ENCODE results near the gene PAPSS2. TPM values are rescaled to one million over a fixed set of nuclear protein-coding genes. Genes with fewer than 3 reads are reported as not detected.
A peak's percentile ranks its signal among the peaks of the same experiment; 100 is the strongest.

The PAPSS2 gene
- total and polyA plus RNA-seq, 11 donors = 1.9 to 32.6 (median 5.8) TPM

GRCh38 chr10:87750001-87750671 is 90.5 kb downstream of the PAPSS2 start:
- Histone ChIP-seq H3K36me3 (peaks cover 0 to 50% (median 24%) of the 10 kb centered on the region in 9 donors), H3K27me3 (no peaks in the 10 kb centered on the region), H3K4me1 (no peaks in the 10 kb centered on the region), H3K27ac (no peak overlapping the region), H3K9me3 (no peaks in the 10 kb centered on the region), H3K4me3 (no peak overlapping the region)
- DNase-seq (no peak), ATAC-seq (peak in 2 of 4 donors; percentile 24 to 43)
- no peak for TF ChIP-seq POLR2A (IDR thresholded peaks at IDR 0.05)
- intact Hi-C loops (cut with DNase I) = no loop called here
- WGBS, 4 donors = 70 to 74% (median 70%) methylated on average over 5 of the region's 5 CpGs

GRCh38 chr10:87750817-87751216 is 91.1 kb downstream of the PAPSS2 start:
- Histone ChIP-seq H3K27ac (no peak overlapping the region), H3K36me3 (peaks cover 0 to 50% (median 27%) of the 10 kb centered on the region in 9 donors), H3K4me1 (no peaks in the 10 kb centered on the region), H3K27me3 (no peaks in the 10 kb centered on the region), H3K4me3 (no peak overlapping the region), H3K9me3 (no peaks in the 10 kb centered on the region)
- intact Hi-C loops (cut with DNase I) = no loop called here
- TF ChIP-seq CTCF (IDR thresholded peaks at IDR 0.05) (no peak), POLR2A (IDR thresholded peaks at IDR 0.05) (no peak)
- ATAC-seq (no peak), DNase-seq (no peak)

GRCh38 chr10:87751274-87751673 is 91.6 kb downstream of the PAPSS2 start:
- Histone ChIP-seq H3K36me3 (peaks cover 0 to 53% (median 31%) of the 10 kb centered on the region in 9 donors), H3K4me3 (no peak overlapping the region), H3K27me3 (no peaks in the 10 kb centered on the region), H3K9me3 (no peaks in the 10 kb centered on the region), H3K4me1 (no peaks in the 10 kb centered on the region), H3K27ac (no peak overlapping the region)
- 90 to 100% (median 95%) methylated on average over 2 of the region's 2 CpGs for WGBS, 4 donors
- TF ChIP-seq CTCF (IDR thresholded peaks at IDR 0.05) = no peak
- no peak for TF ChIP-seq POLR2A (IDR thresholded peaks at IDR 0.05)
- no peak for ATAC-seq
- no peak for DNase-seq
- intact Hi-C loops (cut with DNase I) = no loop called here

GRCh38 chr10:87752566-87752965 is 92.9 kb downstream of the PAPSS2 start:
- Histone ChIP-seq H3K4me3 (no peak overlapping the region), H3K27ac (no peak overlapping the region), H3K27me3 (no peaks in the 10 kb centered on the region), H3K36me3 (peaks cover 0 to 61% (median 33%) of the 10 kb centered on the region in 9 donors), H3K4me1 (peaks cover 0 to 5% (median 0%) of the 10 kb centered on the region in 12 donors), H3K9me3 (no peaks in the 10 kb centered on the region)
- 89 to 95% (median 92%) methylated on average over 2 of the region's 2 CpGs for WGBS, 4 donors
- TF ChIP-seq POLR2A (IDR thresholded peaks at IDR 0.05) = no peak
- TF ChIP-seq CTCF (IDR thresholded peaks at IDR 0.05) = no peak
- DNase-seq = no peak
- no peak for ATAC-seq
- intact Hi-C loops (cut with DNase I) = no loop called here
